Keratinocyte (primary cell): ENCODE results near the gene SPTBN4.

ENCODE experiments used
- EZH2 ChIP-seq: IDR thresholded peaks from one replicate; pipeline ENCODE4 v1.6.1; 2012; ENCODE audit warnings: inconsistent platforms, mild to moderate bottlenecking, low read length, moderate library complexity
- TF ChIP-seq, protein P1 (sequence below), 3 experiments: IDR thresholded peaks in 1 of 3; conservative IDR thresholded peaks in 1 of 3; optimal IDR thresholded peaks in 1 of 3; 2 replicates in 2 of 3; 3 replicates in 1 of 3; pipeline versions ENCODE3 to v1.5.1; 2011; ENCODE audit warnings: low read length in 3 of 3, mild to moderate bottlenecking in 3 of 3, moderate library complexity in 2 of 3, control low read depth in 1 of 3, inconsistent platforms in 1 of 3; ENCODE audit not compliant: insufficient read depth in 2 of 3; ENCODE audit errors: extremely low read depth in 1 of 3

DNA sequence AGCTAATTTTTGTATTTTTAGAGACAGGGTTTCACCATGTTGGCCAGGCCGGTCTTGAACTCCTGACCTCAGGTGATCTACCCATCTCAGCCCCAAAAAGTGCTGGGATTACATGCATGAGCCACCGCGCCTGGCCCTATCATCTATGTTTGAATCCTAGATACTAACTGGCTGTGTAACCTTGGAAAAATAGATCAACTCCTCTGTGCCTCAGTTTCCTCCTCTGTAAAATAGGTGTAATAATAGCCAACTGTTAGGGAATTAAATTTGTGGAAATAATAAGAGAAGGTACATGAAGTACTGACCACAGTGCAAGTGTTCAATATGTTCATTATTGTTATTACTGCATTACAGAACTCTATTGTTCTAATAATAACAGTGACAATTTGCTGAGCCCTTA is 4.3 kb downstream of the SPTBN4 start:
- TF ChIP-seq, protein P1, sequence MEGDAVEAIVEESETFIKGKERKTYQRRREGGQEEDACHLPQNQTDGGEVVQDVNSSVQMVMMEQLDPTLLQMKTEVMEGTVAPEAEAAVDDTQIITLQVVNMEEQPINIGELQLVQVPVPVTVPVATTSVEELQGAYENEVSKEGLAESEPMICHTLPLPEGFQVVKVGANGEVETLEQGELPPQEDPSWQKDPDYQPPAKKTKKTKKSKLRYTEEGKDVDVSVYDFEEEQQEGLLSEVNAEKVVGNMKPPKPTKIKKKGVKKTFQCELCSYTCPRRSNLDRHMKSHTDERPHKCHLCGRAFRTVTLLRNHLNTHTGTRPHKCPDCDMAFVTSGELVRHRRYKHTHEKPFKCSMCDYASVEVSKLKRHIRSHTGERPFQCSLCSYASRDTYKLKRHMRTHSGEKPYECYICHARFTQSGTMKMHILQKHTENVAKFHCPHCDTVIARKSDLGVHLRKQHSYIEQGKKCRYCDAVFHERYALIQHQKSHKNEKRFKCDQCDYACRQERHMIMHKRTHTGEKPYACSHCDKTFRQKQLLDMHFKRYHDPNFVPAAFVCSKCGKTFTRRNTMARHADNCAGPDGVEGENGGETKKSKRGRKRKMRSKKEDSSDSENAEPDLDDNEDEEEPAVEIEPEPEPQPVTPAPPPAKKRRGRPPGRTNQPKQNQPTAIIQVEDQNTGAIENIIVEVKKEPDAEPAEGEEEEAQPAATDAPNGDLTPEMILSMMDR (optimal IDR thresholded peaks at IDR 0.05 in 1 of 3, IDR thresholded peaks at IDR 0.05 in 1 of 3, conservative IDR thresholded peaks at IDR 0.05 in 1 of 3; ENCODE audit: extremely low read depth in 1 of 3, insufficient read depth in 2 of 3, low read length in 3 of 3) = no peak
- TF ChIP-seq EZH2 = no peak
